Vagina (tissue), 2 donors: ENCODE measurements around the gene B4GALNT4.

Source experiments
- POLR2A ChIP-seq, 2 donors: fragments of 450-650 bp; IDR thresholded peaks; one replicate each; pipeline ENCODE4 v1.6.1; 2017; ENCODE audit warnings: antibody characterized with exemption in 2 of 2, mild to moderate bottlenecking in 2 of 2, moderate library complexity in 2 of 2
- TF ChIP-seq, protein P1 (sequence below), 3 experiments: fragments of 450-650 bp in 2 of 3; fragments of 200-600 bp in 1 of 3; sonication (generic) in 1 of 3; IDR thresholded peaks; one replicate each; pipeline ENCODE4 v1.5.1; 2017 to 2019; ENCODE audit warnings: antibody characterized with exemption in 3 of 3, mild to moderate bottlenecking in 2 of 3, moderate library complexity in 2 of 3

DNA sequence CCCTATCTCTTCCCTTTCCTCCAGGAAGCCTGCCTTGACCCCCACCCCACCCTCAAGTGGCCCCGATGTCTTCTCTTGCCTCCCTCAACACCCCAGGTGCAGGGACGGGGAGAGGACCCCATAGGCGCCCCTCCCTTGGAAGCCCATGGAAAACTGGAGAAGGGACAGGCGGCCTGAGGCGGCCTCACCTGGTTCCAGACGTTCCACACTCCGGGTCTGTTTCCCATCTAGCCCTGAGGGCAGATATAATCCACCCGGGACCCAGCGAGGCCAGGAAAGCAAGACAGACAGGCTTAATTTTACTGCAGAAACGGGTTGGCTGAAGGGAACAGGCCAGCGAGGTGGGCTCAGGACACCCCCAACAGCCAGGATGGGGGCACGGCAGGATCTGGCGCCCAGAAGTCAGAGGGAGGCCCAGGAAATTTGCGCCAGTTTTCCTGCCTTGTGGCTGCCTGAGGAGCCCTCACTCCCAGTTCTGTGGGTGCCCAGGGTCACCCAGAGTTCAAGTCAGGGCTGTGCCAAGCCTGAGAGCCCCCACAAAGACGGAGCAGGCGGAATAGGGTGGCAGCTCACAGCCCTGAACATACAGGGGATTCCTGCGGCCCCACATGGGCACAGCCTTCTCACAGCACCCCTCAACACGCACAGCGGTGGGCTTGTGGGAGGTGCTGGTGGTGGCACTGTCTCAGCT, 48.5 kb downstream of the B4GALNT4 start:
- TF ChIP-seq, protein P1, sequence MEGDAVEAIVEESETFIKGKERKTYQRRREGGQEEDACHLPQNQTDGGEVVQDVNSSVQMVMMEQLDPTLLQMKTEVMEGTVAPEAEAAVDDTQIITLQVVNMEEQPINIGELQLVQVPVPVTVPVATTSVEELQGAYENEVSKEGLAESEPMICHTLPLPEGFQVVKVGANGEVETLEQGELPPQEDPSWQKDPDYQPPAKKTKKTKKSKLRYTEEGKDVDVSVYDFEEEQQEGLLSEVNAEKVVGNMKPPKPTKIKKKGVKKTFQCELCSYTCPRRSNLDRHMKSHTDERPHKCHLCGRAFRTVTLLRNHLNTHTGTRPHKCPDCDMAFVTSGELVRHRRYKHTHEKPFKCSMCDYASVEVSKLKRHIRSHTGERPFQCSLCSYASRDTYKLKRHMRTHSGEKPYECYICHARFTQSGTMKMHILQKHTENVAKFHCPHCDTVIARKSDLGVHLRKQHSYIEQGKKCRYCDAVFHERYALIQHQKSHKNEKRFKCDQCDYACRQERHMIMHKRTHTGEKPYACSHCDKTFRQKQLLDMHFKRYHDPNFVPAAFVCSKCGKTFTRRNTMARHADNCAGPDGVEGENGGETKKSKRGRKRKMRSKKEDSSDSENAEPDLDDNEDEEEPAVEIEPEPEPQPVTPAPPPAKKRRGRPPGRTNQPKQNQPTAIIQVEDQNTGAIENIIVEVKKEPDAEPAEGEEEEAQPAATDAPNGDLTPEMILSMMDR (IDR thresholded peaks at IDR 0.05) = no peak
- TF ChIP-seq POLR2A (IDR thresholded peaks at IDR 0.05) = no peak
